GM21737 (cell line): ENCODE data around the gene PTPRJ.
"Not testable (repeated sequence)": the region's sequence is repeated elsewhere in the genome, so short reads cannot be mapped to it uniquely, and the experiment has no call there.

Source experiments
- ATAC-seq: cut with Tn5 transposase; IDR thresholded peaks from one replicate; pipeline ENCODE4 v1.9.1; 2021; ENCODE audit warnings: mild to moderate bottlenecking, moderate library complexity; ENCODE audit not compliant: unreplicated experiment

Gene PTPRJ

DNA sequence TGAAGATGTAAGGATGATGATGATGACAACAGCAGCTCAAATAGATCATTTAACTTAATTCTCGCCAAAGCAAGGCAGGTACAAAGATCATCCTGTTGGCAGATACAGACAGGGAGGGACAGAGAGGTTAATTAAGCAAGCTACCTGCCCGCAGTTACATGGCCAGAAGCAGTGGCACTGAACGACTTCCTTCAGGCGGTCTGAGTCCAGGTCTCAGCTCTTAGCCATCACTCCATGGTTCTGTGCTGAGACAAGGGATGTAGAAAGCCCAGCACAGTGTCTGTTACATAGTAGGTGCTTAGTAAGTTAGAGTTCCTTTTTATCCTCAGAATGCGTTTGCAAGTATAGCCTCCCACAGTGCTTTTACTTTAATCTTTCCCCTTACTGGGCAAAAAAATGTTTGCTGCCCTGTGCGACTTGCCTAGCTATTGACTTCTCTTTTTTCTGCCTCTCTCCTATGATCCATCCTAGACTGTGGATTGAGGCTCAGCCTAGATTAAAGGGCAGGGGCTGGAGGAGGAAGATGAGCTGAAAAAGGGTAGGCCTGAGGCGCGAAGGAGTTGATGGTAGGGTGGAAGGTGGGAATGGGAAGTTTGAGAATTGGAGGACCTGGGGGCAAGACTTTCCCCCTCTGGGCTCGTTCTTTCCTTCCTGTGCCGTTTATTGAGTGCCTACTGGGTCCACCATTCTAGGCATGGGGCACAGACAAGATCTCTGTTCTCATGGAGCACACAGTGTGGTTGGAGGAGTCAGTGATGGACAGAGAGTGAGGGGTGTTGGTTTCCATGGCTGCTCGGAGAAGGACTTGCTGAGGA lies 128.1 kb downstream of the PTPRJ start:
- no peak for ATAC-seq

DNA sequence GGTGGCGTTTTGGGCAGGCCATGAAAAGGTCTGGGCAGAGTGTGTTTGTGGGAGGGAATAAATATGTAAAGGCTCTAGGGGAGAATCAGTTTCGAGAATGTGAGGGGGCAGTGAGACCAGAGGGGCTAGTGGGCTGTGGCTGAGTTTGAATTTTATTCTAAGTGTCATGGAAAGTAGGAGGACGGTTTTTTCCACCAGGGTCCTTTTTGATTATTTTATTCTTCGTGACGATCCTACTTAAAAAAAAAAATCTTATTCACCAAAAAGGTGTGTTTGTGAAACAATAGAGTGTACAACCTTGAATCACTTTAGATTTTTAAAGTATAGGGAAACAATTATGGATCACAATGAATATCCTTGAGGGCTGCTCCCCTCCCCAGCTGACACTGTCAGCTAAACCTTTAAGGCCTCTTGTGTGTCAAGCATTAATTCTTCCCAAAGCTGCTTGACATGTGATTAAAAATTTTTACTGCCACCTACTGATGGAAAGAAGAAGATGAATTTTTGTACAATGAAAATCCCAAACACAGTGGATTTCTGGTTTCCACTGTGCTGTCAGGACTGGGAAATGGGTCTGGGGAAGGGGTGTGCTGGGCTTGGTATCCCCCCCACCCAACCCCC lies 128.8 kb downstream of the PTPRJ start:
- peak; percentile 7 for ATAC-seq

DNA sequence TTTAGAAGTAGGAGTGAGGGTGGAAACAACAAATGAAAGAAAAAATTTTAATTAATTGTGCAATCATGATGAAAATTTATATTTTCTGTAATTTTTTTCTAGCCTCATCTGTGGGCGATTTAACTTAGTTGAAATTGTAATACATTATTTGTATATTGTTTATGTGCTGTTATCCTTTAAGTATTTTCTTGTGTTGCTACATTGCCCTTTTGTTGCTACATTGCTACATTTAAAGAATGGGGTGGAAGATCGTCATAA lies 130.1 kb downstream of the PTPRJ start:
- no peak for ATAC-seq

DNA sequence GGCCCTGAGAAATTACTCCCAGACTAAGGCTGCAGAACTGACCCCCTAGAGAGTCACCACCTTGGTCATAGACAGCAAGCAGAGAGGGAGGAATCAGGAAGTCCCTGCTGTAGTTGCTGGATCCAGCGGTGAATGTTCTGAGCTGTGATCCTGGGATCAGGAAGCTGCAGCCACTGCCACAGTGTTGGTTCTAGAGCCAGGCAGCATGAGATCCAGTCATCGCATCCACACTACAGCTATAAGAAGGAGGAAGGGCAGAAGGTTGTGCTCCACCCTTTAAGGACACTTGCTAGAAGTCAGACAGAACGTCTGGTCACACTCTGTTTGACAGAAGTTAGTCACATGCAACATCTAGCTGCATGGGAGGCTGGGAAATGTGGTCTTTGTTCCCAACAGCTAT lies 131.5 kb downstream of the PTPRJ start:
- ATAC-seq, result no peak

DNA sequence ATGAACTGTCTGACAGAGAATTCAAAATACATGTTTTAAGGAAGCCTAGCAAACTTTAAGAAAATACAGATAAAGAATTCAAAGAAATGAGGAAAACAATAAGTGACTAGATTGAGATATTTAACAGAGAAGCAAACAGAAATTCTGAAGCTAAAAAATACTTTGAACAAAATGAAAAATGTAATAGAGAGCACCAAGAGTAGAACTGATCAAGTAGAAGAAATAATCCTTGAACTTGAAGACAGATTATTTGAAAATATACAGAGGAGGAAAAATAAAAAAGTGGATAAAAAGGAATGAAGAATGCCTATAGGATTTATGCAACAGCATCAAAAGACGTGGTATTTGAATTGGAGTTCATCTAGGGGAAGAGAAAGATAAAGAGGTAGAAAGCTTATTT lies 134.4 kb downstream of the PTPRJ start:
- ATAC-seq, result no peak

DNA sequence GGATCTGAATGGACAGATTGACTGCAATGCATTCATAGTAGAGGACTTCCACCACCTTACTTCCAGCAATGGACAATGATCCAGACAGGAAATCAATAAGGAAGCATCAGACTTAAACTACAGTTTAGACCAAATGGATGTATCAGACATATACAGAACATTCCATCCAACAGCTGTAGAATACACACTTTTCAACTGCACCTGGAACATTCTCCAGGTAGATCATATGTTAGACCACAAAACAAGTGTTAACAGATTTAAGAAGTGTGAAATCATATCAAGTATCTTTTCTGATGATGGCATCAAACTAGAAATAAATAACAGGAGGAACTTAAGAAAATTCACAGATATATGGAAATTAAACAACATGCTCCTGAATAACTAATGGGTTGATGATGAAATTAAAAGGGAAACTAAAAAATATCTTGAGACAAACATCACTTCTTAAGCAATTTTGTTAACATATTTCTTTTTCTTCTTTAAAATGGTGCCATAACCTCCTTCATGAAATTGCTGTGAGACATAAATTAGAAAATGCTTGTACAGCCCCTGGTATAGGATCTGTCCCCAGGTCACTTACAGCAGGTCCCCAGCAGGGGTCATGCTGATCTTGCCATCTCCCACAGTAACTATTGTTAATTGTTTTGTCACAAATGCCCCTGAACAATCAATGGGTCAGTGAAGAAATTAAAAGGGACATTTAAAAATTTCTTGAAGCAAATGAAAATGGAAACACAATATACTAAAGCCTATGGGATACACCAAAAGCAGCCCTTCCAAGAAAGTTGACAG lies 136.3 kb downstream of the PTPRJ start:
- ATAC-seq, result peak; percentile 54

GRCh38 chr11:48122246-48122645 lies 141.9 kb downstream of the PTPRJ start:
- ATAC-seq, result no peak

DNA sequence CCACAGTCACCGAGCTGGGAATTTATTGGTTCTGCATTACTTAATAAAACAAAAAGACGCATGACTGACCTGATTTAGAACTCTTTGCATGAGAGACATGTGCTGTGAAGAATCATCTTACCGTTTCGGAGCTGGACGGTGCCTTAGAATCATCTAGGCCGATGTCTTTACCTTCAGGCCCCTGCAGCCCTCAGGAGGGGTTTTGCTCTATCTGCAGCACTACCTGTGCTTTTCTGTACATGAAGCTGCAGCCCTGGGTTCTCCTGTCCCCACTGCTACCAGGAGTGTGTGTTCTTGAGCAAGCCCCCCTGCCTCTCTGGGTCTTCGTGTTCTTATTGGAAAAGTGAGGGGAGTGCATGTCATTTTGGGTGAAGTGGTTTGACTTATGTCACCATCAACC lies 142.3 kb downstream of the PTPRJ start:
- ATAC-seq, result no peak

DNA sequence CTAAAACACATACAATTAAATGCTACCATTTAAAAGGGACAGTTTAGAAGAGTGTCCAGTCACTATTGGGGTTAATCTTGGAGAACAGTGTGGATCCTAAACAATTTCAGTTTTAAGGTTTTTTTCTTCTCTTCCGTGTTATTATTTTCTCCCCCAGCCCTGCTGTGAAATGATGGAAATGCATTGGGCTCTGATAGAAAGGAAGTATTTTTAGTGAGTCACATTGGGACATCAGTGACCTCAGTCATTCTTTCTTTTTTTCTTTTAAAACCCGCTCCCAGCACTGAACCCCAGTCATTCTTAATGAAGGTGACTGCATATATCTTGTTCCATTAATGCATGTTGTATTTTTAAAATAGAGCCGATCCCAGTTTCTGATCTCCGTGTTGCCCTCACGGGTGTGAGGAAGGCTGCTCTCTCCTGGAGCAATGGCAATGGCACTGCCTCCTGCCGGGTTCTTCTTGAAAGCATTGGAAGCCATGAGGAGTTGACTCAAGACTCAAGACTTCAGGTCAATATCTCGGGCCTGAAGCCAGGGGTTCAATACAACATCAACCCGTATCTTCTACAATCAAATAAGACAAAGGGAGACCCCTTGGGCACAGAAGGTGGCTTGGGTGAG lies 143.0 kb downstream of the PTPRJ start:
- no peak for ATAC-seq

DNA sequence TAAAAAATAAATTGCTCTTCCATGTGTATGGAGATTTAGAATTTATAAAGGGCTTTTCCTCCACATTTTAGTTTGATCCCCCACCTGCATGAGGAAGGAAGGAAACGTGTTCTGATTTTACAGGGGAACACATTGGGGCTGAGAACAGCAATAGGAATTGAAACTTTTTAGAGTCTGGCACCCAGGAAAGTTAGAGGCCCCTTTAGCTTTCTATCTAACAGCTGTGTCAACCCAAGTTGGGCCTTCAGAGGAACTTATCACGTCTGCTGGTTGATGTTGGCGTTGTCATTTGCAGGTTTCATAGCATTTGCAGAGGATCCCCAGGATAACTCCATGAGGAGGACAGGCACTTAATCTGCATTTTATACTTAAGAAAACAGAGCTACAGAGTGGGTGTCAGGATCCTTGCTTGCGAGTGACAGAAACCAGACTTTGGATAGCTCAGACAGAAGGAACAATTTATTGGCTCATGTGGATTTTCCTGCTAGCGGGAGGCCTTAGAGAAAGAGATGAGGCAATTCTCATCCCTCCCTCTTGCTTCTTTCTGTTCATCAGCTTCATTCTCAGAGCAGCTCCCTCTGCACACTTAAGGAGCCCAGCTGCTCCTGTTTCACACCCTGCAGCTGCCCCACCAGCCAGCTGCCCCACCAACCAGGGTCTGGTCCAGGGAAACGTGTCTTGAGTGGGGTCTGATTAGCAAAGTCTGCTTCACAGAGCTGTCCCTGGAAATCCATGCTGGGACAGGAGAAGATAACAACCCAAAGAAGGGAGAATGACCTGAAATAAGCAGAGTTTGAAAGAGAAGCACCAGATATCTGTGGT lies 143.8 kb downstream of the PTPRJ start:
- no peak for ATAC-seq

- ATAC-seq, result no peak
These were observed 144.5 kb downstream of the PTPRJ start for GRCh38 chr11:48124880-48125279.

DNA sequence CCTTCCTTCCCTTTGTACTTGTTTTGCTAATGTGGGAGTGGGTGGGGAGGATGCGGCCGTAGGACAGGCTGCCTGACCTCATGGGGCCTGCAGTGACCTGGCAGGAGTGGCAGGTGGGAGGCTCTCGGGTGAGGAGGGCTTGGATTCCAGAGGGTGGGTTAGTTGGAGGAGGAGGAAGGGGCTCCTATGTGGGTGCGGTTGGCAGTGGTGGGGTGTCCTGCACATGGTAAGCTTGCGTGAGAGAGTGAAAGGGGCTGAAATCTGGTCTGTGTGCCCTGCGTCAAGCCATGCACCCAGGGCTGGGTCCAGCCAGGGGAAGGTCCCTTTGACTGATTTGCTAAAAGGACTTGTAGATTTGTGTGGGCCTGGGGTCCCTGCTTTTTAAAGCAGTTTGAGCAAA lies 145.5 kb downstream of the PTPRJ start:
- no peak for ATAC-seq

GRCh38 chr11:48127521-48128183 lies 147.3 kb downstream of the PTPRJ start:
- no peak for ATAC-seq

DNA sequence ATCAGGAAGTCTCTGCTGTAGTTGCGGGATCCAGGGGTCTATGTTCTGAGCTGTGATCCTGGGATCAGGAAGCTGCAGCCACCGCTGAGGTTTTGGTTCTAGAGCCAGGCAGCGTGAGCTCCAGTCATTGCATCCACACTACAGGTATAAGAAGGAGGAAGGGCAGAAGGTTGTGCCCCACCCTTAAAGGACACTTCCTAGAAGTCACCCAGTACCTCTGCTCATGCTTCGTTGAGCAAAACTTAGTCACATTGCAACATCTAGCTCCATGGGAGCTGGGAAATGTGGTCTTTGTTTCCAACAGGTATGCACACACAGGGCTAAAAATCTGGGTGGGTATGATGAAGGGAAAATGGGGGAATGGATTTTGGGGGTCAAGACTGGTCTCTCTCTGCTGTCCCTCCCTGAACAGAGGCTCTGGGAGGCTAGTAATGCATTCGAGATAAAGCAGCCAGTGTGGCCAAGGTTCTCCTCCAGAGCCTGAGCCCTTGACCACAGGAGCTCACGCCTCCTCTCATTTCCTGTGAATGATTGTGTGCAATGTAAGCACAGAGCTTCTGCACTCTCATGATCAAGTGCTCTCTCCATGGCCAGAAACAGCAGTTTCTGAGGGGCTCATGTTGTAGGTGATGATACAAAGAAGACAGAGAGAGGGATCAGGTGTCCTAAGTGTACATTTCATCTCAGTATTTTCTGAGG lies 149.5 kb downstream of the PTPRJ start:
- ATAC-seq, result no peak

DNA sequence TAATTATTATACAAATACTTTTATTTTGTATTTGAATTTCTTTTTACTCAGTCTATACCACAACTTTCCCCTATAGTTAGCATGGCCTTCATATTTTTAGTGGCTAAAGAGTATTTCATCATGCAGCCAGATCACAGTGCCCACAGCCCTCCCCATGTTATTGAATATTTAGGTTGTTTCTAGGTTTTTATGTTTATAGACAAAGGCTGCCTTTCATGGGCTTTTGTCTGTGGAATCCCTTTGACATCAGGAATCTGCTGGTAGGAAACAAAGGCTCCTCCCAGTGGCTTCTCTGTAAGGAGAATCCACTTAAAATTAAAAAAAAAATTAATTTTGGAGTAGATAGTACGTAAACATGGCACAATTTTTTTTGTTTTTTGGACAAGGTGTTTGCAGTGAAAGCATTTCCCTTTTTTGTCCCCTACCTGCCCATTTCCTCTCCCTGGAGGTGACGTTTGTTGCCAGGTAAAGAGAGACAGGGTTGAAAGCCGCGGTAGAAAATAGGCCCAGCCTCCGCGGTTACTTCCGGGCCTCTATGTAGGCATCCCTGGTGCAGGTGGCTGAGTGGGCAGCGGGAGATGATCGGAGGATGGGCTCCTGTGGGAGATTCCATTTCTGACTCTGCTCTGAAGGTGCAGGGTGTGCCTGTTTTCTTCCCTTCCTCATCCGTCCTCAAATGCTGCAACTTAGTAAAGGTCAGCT lies 154.0 kb downstream of the PTPRJ start:
- ATAC-seq, result no peak

DNA sequence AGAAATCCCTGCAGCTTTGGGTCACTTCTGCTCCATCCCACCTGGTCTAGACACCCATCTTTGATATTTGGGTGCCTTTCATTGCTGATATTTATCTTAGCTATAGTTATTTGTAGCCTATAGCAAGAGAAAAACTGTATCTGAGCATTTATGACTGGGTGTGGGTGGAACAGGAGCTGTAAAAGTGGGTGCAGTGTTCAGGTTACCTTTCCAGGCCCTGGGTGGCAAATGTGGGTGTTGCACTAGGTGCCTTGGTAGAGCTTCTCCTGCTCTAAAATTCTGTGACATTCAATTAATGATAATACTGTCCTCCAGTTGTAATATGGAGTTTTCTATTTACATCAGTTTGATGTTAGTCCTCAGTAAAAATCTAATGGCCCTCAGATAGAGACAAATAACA lies 157.9 kb downstream of the PTPRJ start:
- no peak for ATAC-seq

DNA sequence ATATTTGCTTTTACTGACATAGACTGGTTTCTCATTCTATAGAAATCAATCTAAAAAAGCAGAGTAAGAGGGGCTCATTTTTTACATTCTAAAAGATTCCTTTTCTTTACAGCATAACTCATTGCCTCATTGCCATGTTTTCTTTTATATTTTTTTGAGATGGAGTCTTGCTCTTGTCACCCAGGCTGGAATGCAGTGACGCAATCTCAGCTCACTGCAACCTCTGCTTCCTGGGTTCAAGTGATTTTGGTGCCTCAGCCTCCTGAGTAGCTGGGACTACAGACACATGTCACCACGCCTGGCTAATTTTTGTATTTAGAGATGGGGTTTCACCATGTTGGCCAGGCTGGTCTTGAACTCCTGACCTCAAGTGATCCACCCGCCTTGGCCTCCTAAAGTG lies 159.5 kb downstream of the PTPRJ start:
- not testable (repeated sequence) for ATAC-seq

DNA sequence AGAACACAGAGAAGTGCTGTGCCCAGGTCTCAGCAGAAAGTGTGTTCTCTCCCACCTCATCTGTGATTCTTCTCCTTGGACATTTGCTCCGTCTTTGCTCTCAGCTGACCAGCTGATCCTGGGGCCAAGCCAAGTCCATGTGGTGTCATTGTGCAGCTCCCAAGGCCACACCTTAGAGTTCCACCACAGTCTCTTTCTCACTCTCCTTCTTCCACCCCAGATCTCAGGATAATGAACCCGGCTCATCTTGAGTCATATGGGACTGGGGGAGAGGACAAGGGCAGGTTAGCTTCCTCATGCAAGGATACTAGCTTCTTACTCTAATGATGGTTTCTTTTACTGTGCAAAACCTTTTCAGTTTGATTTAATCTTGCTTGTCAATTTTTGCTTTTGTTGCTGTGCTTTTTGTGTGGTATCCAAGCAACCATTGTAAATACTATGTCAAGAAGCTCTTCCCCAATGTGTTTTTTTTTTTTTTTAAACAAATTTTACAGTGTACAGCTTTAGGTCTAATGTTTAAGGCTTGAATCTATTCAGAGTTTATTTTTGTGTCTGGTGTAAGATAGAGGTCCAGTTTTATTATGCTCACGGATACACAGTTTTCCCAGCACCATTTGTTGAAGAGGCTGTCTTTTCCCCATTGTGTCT lies 161.2 kb downstream of the PTPRJ start:
- no peak for ATAC-seq

- no peak for ATAC-seq
These were observed 162.5 kb downstream of the PTPRJ start for GRCh38 chr11:48142889-48143288.
